ENCODE data around the gene BCAN.

BCAN gene

GRCh38 chr1:156662005-156662799 is 20.3 kb downstream of the BCAN start:
- DNase-seq: no peak

GRCh38 chr1:156662800-156663055 is 20.8 kb downstream of the BCAN start:
- DNase-seq: no peak

- no peak for DNase-seq
Measured at GRCh38 chr1:156663178-156663577, 21.3 kb downstream of the BCAN start.

GRCh38 chr1:156664046-156664766 is 22.3 kb downstream of the BCAN start:
- DNase-seq: peak; percentile 34 to 60

- peak; percentile 54 to 60 for DNase-seq
Measured at GRCh38 chr1:156664767-156665411, 23.0 kb downstream of the BCAN start.

GRCh38 chr1:156665539-156665938 is 23.6 kb downstream of the BCAN start:
- DNase-seq: no peak

- no peak for DNase-seq
Measured at GRCh38 chr1:156666862-156667609, 25.1 kb downstream of the BCAN start.

- DNase-seq: no peak
Measured at GRCh38 chr1:156667610-156667967, 25.7 kb downstream of the BCAN start.

- DNase-seq: no peak
Measured at GRCh38 chr1:156667968-156668709, 26.2 kb downstream of the BCAN start.

GRCh38 chr1:156668801-156669637 is 27.1 kb downstream of the BCAN start:
- DNase-seq: no peak

- DNase-seq: no peak
Measured at GRCh38 chr1:156669794-156670193, 27.9 kb downstream of the BCAN start.

- no peak for DNase-seq
Measured at GRCh38 chr1:156670359-156670758, 28.4 kb downstream of the BCAN start.

GRCh38 chr1:156670791-156671190 is 28.9 kb downstream of the BCAN start:
- DNase-seq: no peak

GRCh38 chr1:156671804-156672203 is 29.9 kb downstream of the BCAN start:
- DNase-seq: no peak

- no peak for DNase-seq
Measured at GRCh38 chr1:156673387-156674121, 31.6 kb downstream of the BCAN start.

- DNase-seq: no peak
Measured at GRCh38 chr1:156675210-156676113, 33.5 kb downstream of the BCAN start.

GRCh38 chr1:156676114-156676819 is 34.4 kb downstream of the BCAN start:
- no peak for DNase-seq

- DNase-seq: peak; percentile 53 to 54
Measured at GRCh38 chr1:156676820-156677615, 35.1 kb downstream of the BCAN start, which contains the start of gene NES. Gene NES, minus strand, starts transcription at chr1:156677407. Its CDS starts 143 bp downstream, at chr1:156677264.
